ENCODE results near the gene PIK3R2.

GRCh38 chr19:18128805-18129204, 24.2 kb upstream of the PIK3R2 start:
- no peak for TF ChIP-seq EP300 (IDR thresholded peaks at IDR 0.05; ENCODE audit: borderline replicate concordance)
- TF ChIP-seq CEBPB (IDR thresholded peaks at IDR 0.05), result no peak
- TF ChIP-seq ZBTB7A (IDR thresholded peaks at IDR 0.05; ENCODE audit: low read depth), result no peak
- TF ChIP-seq, protein P1, sequence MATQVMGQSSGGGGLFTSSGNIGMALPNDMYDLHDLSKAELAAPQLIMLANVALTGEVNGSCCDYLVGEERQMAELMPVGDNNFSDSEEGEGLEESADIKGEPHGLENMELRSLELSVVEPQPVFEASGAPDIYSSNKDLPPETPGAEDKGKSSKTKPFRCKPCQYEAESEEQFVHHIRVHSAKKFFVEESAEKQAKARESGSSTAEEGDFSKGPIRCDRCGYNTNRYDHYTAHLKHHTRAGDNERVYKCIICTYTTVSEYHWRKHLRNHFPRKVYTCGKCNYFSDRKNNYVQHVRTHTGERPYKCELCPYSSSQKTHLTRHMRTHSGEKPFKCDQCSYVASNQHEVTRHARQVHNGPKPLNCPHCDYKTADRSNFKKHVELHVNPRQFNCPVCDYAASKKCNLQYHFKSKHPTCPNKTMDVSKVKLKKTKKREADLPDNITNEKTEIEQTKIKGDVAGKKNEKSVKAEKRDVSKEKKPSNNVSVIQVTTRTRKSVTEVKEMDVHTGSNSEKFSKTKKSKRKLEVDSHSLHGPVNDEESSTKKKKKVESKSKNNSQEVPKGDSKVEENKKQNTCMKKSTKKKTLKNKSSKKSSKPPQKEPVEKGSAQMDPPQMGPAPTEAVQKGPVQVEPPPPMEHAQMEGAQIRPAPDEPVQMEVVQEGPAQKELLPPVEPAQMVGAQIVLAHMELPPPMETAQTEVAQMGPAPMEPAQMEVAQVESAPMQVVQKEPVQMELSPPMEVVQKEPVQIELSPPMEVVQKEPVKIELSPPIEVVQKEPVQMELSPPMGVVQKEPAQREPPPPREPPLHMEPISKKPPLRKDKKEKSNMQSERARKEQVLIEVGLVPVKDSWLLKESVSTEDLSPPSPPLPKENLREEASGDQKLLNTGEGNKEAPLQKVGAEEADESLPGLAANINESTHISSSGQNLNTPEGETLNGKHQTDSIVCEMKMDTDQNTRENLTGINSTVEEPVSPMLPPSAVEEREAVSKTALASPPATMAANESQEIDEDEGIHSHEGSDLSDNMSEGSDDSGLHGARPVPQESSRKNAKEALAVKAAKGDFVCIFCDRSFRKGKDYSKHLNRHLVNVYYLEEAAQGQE (IDR thresholded peaks at IDR 0.05; ENCODE audit: low read depth), result no peak
- no peak for TF ChIP-seq RAD21 (IDR thresholded peaks at IDR 0.05; ENCODE audit: low read depth)
- no peak for TF ChIP-seq EGR1 (IDR thresholded peaks at IDR 0.05)
- TF ChIP-seq YY1 (IDR thresholded peaks at IDR 0.05; ENCODE audit: low read depth), result no peak
- TF ChIP-seq TAF1 (IDR thresholded peaks at IDR 0.05; ENCODE audit: low read depth), result no peak
- no peak for TF ChIP-seq FOXM1 (IDR thresholded peaks at IDR 0.05; ENCODE audit: borderline replicate concordance, low read depth)
- TF ChIP-seq CREB1 (IDR thresholded peaks at IDR 0.05; ENCODE audit: low read depth), result no peak
- TF ChIP-seq NFIC (IDR thresholded peaks at IDR 0.05), result no peak
